GM19467 (cell line): ENCODE measurements around the gene GALNT17.

Source experiments
- ATAC-seq: cut with Tn5 transposase; IDR thresholded peaks from one replicate; pipeline ENCODE4 v1.9.1; 2021; ENCODE audit warnings: mild to moderate bottlenecking, moderate library complexity; ENCODE audit not compliant: unreplicated experiment

The GALNT17 gene

GRCh38 chr7:71384094-71384493, 252.2 kb downstream of the GALNT17 start:
- no peak for ATAC-seq

GRCh38 chr7:71385330-71385729, 253.4 kb downstream of the GALNT17 start:
- no peak for ATAC-seq

GRCh38 chr7:71386152-71386785, 254.3 kb downstream of the GALNT17 start:
- ATAC-seq = no peak

DNA sequence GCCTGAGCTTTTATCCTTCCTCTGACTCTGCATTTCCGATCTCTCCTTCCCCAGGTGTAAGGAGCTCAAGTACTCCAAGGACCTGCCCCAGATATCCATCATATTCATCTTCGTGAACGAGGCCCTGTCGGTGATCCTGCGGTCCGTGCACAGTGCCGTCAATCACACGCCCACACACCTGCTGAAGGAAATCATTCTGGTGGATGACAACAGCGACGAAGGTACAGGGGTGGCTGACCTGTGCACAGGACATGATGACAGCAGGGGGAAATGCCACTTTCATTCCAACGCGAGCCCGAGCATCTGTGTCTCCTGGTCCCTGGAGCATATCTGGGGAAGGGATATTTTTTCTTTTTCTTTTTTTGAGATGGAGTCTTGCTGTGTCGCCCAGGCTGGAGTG, 256.2 kb downstream of the GALNT17 start:
- ATAC-seq = no peak

- ATAC-seq = no peak
Observed at GRCh38 chr7:71389976-71390375, 258.0 kb downstream of the GALNT17 start.

DNA sequence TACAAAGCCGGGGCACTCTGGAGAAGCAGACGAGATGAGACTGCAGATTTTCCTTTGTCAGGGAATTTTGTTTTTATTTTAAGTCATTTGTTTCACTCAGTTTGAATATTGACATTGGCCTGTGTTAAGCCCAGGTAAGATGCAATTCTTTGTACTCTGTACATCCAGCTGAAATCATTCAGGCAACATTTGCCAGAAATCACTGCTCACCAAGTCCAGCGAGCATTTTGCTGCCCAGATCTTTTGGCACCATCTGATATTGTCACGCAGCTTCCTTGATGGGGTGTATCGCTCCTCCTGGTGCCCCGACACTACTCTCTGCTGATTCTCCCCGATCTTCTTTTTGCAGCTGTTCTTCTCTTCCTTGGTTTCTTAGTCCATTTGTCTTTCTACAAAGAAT, 261.7 kb downstream of the GALNT17 start:
- ATAC-seq = no peak

- ATAC-seq = no peak
Observed at GRCh38 chr7:71402684-71403083, 270.7 kb downstream of the GALNT17 start.

DNA sequence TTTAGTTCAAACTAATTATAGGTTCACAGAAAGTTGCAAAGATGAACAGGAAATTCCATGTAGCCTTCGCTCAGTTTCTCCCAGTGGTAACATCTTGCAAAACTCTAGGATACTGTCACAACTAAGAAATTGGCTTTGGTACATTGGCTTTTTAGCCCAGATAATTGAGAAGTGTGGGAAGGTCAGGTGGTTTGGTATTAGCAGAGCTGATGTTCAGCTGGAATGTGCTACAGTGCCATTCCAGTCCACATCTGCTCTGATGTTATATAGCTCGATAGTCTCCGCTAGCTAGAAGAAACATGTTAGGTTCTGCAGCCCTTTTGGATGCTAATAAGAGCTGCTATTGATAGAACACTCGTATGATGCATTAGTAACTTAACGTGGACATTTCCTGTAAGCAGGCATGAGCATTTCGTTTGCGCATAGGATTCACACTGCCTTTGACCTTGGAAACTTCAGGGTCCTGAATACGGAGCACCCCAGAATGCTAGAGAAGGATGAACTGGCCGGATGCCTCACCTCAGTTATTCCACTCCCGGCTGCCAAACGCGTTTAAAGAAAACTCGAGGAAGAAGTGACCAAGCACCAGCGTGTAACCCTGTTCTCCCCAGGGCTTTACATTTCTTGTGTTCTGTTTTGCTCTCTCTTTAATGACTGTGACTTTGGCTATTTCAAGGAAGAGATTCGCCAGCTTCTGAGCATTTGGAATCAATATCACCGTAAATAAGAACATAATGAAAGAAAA, 271.4 kb downstream of the GALNT17 start:
- no peak for ATAC-seq

DNA sequence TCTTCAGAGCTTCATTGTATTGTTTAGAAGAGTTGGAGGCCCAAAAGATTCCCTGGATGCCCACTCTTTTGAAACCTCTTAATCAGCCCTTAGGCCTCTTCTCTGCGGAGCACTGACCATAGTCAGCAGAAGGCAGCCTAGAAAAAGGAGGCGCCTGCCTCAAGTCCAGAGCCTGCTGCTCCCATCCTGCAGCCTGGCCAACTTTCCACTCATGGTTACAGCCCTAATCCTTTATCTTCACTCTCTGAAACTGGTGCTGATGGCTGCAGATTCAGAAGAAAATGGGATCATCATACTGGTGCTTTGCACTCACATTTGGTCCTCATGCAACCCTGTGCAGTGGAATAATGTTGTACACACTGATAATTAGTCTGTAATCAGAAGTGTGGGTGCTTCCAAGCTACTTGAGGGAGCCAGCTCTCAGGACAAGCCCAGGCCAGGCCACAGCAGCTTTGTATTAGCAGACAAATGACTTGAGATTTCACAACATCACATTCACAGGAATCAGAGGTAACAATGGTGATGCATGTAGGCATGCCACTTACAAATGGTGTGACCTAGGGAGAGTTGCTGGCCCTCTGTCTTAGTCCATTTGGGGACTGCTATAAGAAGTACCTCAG, 272.9 kb downstream of the GALNT17 start:
- ATAC-seq = no peak

GRCh38 chr7:71408271-71408670, 276.3 kb downstream of the GALNT17 start:
- no peak for ATAC-seq

- ATAC-seq = no peak
Observed at GRCh38 chr7:71409550-71410157, 277.7 kb downstream of the GALNT17 start.

DNA sequence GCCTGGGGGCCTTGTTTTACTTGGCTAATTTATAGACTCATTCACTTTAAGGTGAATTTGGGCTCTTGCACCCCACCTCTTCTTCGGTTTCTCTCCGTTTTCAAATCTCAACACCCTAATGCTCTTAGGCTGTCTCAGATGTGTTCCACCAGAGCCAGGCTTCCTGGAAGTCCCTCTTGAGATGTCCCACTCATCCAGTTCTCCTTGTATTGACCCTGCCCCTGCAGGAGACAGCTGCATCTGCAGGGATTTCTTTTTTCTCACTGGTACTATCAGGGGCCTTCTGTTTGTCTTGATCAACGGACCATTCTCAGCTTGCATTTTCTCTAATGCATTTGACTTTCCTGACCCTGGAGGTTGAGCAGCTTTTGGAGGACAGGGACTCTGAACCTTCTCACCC, 279.5 kb downstream of the GALNT17 start:
- ATAC-seq = no peak

GRCh38 chr7:71414490-71414889, 282.5 kb downstream of the GALNT17 start:
- ATAC-seq = no peak

DNA sequence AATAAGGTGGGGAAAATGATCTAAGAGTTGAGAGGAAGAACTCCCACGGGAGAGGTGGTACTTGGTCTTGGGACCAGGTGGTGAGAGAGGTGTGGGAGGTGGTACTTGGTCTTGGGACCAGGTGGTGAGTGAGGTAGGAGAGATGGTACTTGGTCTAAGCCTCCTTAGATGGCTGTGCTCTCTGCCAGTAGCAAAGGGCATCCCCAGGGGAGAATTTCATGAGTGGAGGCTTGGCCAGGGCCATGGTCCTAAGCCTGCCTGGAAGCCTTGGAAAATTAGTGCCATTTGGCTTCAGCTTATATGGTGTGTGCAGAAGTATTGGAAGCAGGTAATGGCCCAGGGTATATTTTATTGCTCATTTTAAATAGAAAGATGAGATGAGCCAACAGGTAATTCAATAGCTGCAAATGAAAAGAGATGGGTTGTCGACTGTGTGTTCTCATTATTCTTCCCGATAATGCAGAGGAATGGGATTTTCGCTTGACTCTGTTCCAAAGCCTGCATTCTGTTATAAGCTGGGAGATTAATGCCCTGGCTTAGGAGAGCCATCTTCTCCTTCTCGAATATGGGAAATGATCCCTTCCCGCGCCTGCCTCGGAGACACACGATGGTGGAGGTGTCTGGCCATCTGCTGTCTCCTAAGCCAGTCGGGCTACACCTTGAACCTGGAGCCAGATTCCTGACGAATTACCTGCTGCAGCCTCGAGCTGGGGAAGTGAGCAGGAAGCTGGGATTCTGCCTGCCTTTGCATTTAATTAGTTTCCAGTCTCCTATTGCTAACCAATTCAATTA, 287.8 kb downstream of the GALNT17 start:
- ATAC-seq = no peak

DNA sequence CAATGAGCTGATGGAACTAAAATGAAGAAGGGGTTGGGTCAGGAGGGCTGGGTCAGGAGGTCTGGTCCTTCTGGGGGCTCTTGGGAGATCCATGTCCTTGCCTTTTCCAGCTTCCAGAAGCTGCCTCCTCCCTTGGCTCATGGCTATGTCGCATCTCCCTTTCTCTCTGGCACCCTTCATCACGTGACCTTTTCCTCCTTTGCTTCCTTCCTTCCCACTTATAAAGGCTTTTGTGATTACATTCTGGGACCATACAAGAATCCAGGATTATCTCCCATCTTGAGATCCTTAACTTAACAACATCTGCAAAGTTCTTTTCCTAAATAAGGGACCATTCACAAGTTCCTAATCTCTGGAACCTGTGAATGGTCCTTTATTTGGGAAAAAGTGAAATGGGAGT, 290.2 kb downstream of the GALNT17 start:
- ATAC-seq = no peak

- no peak for ATAC-seq
Observed at GRCh38 chr7:71424166-71425035, 292.5 kb downstream of the GALNT17 start.

DNA sequence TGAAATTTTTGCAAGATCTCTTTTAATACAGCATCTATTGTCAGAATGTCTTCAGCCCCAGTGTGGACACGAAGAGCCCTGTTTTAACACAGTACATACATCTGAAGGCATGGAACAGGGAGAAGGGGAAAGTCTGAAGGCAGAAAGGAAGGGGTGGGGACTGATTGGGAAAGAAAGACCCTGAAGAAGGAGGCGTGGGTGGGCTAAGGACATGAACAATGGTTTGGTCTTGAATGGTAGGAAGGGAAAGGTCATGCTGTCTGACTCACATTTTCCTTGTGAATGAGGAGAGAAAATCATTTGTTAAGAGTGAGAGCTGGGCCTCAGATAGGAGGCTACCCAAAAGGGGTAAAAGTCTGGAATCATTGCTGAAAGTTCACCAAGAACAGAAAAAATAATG, 297.1 kb downstream of the GALNT17 start:
- no peak for ATAC-seq

- ATAC-seq = no peak
Observed at GRCh38 chr7:71430246-71430645, 298.3 kb downstream of the GALNT17 start.

DNA sequence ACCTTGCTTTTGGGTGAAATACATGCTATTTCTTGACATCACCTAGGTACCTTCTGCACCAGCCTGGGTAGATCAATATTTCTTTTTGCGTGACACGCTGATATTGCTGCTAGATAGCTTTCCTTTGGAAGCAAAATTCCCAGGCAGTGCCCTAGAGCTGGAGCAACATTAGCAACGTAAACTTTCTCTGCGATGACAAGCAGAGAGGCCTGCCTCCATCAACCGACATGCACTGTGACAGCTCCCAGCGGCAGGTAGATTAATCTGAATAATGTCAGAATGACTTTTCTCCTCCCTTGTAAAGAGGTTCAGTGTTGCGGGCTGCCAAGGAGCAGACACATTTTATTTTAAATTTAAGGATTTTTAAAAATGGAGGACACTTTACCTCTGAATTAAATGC, 307.4 kb downstream of the GALNT17 start:
- no peak for ATAC-seq
